GM18505 (cell line): ENCODE data around the gene NIN.

ENCODE experiments used
- ATAC-seq: cut with Tn5 transposase; IDR thresholded peaks from one replicate; pipeline ENCODE4 v1.9.1; 2021; ENCODE audit not compliant: unreplicated experiment
- POLR2A ChIP-seq: IDR thresholded peaks from 4 replicates; pipeline ENCODE4 v1.6.1; 2011; ENCODE audit warnings: borderline replicate concordance; ENCODE audit not compliant: insufficient read depth, insufficient read length; ENCODE audit errors: extremely low read depth

Gene NIN

DNA sequence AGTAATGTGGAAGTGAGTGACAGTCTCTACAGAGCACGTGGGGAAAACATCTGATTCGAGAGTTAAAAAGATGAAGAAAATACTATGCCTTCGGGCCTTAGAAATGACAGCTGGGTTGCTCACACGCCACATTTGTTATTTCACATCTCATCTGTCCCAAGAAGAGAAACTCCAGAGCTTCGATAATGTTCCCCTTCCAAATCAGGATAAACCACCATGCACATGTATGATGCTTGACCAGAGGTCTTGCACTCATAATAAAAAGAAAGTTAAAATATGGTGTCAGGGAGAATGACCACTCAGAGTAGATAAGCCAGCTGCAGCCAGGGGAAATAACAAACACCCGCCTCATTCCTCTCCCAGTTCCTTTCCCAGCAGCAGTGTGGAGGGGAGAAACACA is 34.6 kb downstream of the NIN start:
- TF ChIP-seq POLR2A: no peak
- ATAC-seq: no peak

DNA sequence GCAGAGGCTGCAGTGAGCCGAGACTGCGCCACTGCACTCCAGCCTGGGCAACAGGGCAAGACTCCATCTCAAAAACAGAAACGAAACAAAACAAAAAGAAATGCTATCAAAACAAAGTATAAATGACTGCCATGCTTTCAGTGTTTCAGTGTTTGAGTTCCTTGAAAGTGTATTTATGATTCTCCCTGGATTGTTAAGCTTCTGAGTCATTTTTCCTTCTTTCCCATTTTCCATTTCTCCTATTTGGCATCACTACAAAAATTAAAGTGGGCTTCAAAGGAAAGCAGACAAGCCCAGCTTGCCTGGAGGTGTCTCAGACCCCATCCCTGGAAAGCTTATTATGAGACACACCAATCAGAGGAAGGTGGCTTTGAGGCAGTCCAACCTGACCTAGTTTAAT is 35.1 kb downstream of the NIN start:
- TF ChIP-seq POLR2A: no peak
- ATAC-seq: no peak

DNA sequence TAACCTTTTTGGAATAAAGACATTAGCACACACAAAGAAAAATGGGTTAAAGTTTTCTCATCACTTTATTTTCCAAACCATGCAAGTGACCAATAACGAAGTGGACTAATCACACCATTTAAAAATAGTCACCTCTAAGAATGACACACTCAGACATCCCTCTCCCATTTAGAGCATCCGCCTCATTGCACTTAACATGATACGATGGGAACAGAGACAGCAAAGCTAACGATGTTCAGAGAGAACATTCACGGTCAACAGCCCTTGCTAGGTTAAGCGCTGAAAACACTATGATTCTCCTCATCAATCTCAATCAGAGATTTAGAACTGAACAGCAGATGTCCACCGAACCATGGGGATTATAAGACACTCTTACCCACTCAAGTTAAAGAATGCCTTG is 35.8 kb downstream of the NIN start:
- TF ChIP-seq POLR2A: no peak
- no peak for ATAC-seq

DNA sequence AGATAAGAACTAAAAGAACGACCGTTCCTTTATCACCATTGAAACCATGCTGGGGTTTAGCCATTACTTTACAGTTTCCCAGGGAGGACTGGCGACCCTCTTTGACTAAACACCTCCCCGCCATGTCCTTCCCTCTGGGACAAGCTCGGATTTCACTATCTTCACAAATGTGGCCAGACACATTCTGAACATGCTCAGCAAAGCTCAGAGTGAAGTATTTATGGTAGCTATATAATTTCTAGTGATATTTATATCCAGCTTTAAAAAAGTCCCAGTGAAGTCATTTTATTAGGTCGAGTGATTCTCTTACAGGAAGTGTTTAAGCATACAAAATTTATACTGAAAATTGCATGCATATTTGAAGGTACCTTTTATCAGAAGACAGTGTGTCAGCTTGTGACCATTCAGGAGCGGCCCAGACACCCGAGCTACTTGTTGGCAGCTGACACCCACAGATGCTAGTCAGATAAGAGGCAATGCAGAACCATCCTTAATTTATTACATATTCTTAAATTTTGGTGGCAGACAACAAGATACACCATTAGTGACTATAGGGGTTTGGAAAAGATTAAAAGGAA is 36.8 kb downstream of the NIN start:
- no peak for ATAC-seq
- no peak for TF ChIP-seq POLR2A

DNA sequence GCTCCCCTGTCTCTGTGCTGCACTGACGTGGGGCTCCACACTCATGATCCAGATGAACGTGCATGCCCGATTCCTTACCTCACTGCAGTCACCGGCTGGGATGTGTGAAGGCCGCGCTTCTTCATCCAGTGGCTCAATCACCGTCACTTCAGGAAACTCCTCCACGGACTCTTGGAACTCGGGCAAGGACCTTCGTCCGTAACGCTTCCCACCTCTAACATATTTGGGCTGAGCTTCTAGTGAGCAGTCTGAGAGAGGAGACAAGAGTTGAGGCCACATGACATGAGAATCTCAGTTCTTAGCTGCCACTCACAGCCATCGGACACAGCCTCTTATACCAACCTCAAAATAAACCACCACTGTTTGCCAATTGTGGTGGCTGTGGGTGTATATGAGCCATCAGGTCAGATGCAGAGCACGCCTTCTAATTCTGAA is 38.3 kb downstream of the NIN start:
- no peak for TF ChIP-seq POLR2A
- no peak for ATAC-seq

DNA sequence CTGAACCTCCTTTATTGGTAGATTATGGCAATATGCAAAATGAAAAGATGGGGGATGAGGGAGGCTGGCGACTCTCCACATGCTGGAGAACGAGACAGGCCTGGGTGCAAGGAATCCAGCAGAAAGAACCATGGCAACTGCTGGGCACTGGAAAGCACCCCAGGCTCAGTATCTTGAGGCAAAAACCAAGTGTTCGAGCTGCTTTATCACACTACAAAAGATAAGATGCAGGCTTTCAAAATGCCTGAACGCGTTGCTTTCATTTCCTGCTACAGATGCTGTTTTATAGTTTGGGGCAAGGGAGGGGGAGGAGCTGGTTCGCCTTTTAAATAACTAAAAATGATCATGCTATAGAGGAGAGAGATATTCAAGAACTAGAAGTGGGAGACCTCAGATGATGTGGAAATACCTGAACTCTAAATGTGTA is 38.9 kb downstream of the NIN start:
- TF ChIP-seq POLR2A: peak; percentile 6
- no peak for ATAC-seq

DNA sequence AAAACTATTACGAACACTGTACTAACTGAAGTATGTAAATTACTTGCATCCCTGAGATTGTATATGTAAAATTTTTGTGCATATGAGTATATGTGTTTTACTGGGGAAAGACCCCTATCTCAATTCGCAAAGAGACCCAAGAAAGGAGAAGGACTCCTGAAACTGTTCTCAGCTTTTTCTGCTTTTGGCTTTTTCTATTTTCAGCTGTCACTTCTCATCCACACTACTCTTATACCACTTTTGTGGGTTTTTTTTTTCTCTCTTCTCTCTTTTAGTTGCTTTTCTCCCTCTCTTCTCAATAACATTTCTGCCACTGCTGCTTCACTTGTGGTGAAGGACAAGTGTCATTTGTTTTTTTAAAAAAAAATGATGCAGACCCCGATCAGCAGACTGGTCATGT is 39.8 kb downstream of the NIN start:
- no peak for ATAC-seq
- no peak for TF ChIP-seq POLR2A

DNA sequence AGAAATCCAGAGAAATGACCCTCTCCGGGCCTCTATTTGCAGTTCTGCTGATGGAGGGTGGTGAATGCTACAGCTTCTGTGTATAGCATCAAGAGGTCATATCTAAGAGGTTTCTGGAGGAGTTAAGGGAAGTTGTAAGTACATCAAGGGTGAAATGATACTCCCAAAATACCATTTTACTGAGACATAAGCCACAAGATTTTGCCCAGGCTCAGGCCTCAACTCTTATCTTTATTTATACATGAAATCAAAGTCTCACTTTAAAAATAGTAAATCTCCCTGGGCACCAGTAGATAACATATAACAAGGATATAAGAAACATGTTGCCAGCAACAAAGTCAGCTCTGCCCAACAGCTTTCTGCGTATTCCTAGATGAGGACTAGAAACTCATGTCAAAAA is 40.4 kb downstream of the NIN start:
- TF ChIP-seq POLR2A: no peak
- no peak for ATAC-seq

DNA sequence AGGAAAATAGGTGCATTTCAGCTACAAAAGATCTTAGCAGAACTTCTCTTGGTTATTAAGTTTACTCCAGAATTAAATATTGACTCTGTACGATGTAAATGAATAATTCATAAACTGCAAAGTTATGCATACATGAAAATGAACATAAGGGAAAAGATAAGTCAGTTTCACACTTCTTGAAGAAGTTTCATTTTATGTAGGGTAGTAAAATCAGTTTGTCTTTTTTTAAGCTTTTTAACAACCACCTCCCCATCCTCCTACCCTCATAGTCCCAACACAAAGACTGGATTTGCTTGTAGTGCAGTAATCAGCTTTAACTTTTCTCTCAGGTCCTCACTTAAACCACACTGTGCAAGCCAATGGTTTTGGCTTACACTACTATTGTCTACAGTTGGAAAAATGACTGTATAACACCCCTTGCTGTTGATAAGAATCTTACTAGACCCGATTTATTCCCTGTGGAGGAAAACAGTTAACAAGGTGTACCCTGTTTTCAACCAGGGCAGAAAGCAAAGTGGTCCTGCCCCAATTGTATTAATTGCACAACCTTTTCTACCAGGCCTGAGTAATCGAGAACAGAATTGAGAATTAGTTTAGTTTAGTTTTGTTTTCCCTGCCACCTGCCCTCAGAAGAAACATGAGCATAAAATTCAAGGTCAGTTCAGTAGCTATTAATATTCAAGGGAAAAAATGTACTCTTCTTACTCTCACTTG is 44.1 kb downstream of the NIN start:
- no peak for TF ChIP-seq POLR2A
- no peak for ATAC-seq

DNA sequence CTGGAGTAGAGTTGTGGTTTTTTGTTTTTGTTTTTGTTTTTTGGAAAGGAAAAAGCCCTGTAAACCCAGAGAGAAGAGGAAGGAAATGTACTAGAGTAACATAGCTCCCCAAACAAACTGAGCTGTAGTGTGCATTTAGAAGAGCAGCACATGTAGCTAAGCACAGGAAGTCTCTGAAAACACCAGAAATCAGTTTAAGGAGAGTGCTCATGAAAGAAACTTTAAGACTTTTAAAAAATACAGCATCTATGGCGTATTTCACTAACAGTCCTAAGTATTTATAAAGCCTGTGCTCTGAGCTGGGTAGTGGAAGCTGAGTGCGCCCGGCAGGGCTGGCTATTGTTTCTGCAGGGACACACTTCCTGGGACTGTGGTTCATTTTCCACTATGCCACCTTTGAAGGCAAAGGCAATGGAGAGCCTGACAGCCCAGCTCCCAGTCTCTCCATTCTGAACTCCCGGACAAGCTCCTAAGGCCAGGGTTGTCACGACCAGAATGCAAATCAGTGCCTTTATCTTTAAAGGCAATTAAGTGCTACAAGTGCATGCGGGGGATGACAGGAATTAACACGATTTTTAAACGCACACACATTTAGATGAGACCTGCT is 45.4 kb downstream of the NIN start:
- no peak for ATAC-seq

DNA sequence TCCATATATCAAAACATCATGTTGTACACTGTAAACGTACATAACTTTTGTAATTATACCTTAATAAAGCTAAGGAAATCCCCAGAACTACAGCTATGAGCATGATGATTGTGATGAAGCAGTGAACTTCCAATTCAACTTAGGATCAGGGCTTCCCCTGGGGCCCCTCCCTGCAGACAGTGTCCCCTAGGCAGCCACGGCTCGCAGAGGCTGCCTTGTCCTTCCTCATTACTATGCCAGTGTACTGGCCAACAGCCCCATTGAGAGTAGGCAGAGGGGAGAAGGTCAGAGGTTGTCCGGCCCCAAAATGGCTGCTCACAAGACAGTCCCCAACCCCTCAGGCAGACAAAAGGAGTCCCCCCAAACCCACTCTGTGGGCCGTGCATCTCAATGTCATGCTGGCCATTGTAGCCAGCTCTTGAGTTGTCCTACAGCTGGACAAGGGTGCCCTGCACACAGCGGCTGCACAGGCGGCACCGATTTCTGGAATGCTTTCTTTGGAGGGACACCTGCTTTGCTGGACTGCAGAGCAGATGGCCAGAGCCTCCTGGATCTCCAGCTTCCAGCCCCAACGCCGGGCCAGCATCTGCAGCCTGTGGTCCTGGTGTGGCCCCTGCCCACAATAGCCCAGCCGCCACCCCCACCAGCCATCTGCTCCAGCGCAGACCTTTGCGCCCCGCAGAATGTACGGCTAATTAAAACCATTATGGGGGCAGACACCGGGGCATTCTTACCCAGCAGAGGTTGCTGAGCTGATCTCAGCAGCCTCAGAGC is 46.1 kb downstream of the NIN start:
- no peak for ATAC-seq
- TF ChIP-seq POLR2A: no peak

More for the DNA sequence above, 45.4 kb downstream of the NIN start:
- no peak for TF ChIP-seq POLR2A

DNA sequence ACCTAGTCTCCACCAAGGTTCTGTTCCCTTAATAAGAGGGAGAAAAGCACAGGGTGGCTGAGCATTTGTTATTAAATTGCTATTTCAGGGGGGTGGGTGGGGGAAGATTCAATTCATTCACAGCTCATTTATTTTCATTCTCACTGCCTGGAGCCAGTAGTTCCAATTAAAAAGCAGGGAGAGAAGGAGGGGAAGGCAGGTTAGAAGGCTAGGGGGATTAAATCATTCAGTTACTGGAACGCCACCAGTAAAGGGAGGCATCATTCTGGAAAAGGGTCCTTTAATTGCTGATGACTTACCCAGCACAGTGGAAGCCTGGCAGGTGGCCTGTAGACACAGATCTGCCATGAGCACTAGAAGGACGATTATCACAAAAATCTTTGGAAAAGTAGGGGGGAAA is 47.4 kb downstream of the NIN start:
- TF ChIP-seq POLR2A: no peak
- ATAC-seq: no peak

DNA sequence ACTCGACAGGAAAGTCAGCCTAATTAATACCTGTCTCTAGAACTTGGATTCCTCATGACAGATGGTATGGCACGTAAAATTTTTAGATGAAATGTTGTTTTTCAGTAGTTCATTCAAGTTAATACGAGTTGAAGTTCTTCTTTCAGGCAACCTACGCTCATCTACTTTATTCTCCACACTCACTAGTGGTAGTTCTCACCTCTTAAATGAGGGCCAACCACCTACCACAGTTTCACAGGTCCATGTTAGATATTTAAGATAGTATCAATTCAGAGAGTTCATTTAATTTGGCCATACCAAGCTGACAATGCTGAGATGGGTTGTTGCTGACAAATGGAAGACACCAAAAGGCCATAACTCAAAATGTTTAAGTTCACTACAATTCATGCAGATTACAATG is 50.6 kb downstream of the NIN start:
- TF ChIP-seq POLR2A: no peak
- ATAC-seq: no peak
